WTC11 (cell line): ENCODE results near the gene RIGI. TPM values are rescaled to one million over a fixed set of nuclear protein-coding genes. Genes with fewer than 3 reads are reported as not detected.

ENCODE experiments used
- CREB1 ChIP-seq: sonication (generic); formaldehyde crosslinking; IDR thresholded peaks from 2 replicates; pipeline ENCODE4 v1.8.0; 2023; ENCODE audit warnings: mild to moderate bottlenecking, missing genetic modification reagents
- EMX1 ChIP-seq: fragments of 250-450 bp; sonication (Bioruptor Pico); IDR thresholded peaks from 2 replicates; pipeline ENCODE4 v1.8.0; 2021; ENCODE audit warnings: mild to moderate bottlenecking
- ETV6 ChIP-seq: sonication (generic); formaldehyde crosslinking; IDR thresholded peaks from 2 replicates; pipeline ENCODE4 v1.8.1; 2022; ENCODE audit warnings: mild to moderate bottlenecking, missing genetic modification reagents
- GRHL2 ChIP-seq: fragments of 250-450 bp; sonication (Bioruptor Pico); IDR thresholded peaks from 2 replicates; pipeline ENCODE4 v1.8.0; 2022; ENCODE audit warnings: mild to moderate bottlenecking, moderate library complexity; ENCODE audit not compliant: insufficient replicate concordance, severe bottlenecking
- GTF2I ChIP-seq: fragments of 250-450 bp; sonication (Bioruptor Pico); conservative IDR thresholded peaks from 2 replicates; pipeline ENCODE4 v1.4.0; 2021; ENCODE audit warnings: mild to moderate bottlenecking
- JAZF1 ChIP-seq: fragments of 250-450 bp; sonication (Bioruptor Pico); IDR thresholded peaks from 2 replicates; pipeline ENCODE4 v1.9.0; 2021; ENCODE audit warnings: moderate library complexity, mild to moderate bottlenecking, inconsistent platforms
- KAT7 ChIP-seq: sonication (generic); formaldehyde crosslinking; IDR thresholded peaks from 2 replicates; pipeline ENCODE4 v1.8.1; 2023; ENCODE audit warnings: missing genetic modification reagents, mild to moderate bottlenecking, borderline replicate concordance
- NFYB ChIP-seq: sonication (generic); formaldehyde crosslinking; conservative IDR thresholded peaks from 2 replicates; pipeline ENCODE4 v1.8.0; 2022; ENCODE audit warnings: low read depth, missing genetic modification reagents
- NR2C2 ChIP-seq: sonication (generic); formaldehyde crosslinking; IDR thresholded peaks from 2 replicates; pipeline ENCODE4 v1.8.0; 2022; ENCODE audit warnings: mild to moderate bottlenecking, missing genetic modification reagents
- SMAD4 ChIP-seq: sonication (generic); formaldehyde crosslinking; IDR thresholded peaks from 2 replicates; pipeline ENCODE4 v1.8.0; 2022; ENCODE audit warnings: mild to moderate bottlenecking, missing genetic modification reagents
- TP53 ChIP-seq: sonication (generic); formaldehyde crosslinking; IDR thresholded peaks from 2 replicates; pipeline ENCODE4 v1.8.1; 2023; ENCODE audit warnings: mild to moderate bottlenecking, missing genetic modification reagents
- ZBTB21 ChIP-seq: sonication (generic); formaldehyde crosslinking; IDR thresholded peaks from 2 replicates; pipeline ENCODE4 v1.8.1; 2023; ENCODE audit warnings: mild to moderate bottlenecking, missing genetic modification reagents, borderline replicate concordance
- ZNF138 ChIP-seq: sonication (generic); formaldehyde crosslinking; conservative IDR thresholded peaks from 2 replicates; pipeline ENCODE4 v1.8.1; 2022; ENCODE audit warnings: mild to moderate bottlenecking, moderate library complexity, missing genetic modification reagents
- total RNA-seq: library from RNA; stranded (reverse); gene quantifications from 3 replicates; pipeline ENCODE4 v1.2.3, GENCODE V29; 2021
- TF ChIP-seq, protein P1 (sequence below): sonication (generic); formaldehyde crosslinking; IDR thresholded peaks from 2 replicates; pipeline ENCODE4 v1.8.1; 2022; ENCODE audit warnings: low read depth, mild to moderate bottlenecking, moderate library complexity, missing genetic modification reagents, borderline replicate concordance
- TF ChIP-seq, protein P2 (sequence below): sonication (generic); formaldehyde crosslinking; IDR thresholded peaks from 2 replicates; pipeline ENCODE4 v1.8.1; 2023; ENCODE audit warnings: mild to moderate bottlenecking, missing genetic modification reagents
- TF ChIP-seq, protein P3 (sequence below): sonication (generic); formaldehyde crosslinking; IDR thresholded peaks from 2 replicates; pipeline ENCODE4 v1.8.1; 2023; ENCODE audit warnings: mild to moderate bottlenecking, missing genetic modification reagents, moderate library complexity
- TF ChIP-seq, protein P4 (sequence below): fragments of 250-450 bp; sonication (Bioruptor Pico); IDR thresholded peaks from 2 replicates; pipeline ENCODE4 v1.9.0; 2021; ENCODE audit warnings: mild to moderate bottlenecking, borderline replicate concordance
- TF ChIP-seq, protein P5 (sequence below): sonication (generic); formaldehyde crosslinking; IDR thresholded peaks from 2 replicates; pipeline ENCODE4 v1.8.0; 2023; ENCODE audit warnings: mild to moderate bottlenecking, missing genetic modification reagents
- TF ChIP-seq, protein P6 (sequence below): sonication (generic); formaldehyde crosslinking; IDR thresholded peaks from 2 replicates; pipeline ENCODE4 v1.8.1; 2023; ENCODE audit warnings: mild to moderate bottlenecking, missing genetic modification reagents, borderline replicate concordance
- TF ChIP-seq, protein P7 (sequence below): sonication (generic); formaldehyde crosslinking; IDR thresholded peaks from 2 replicates; pipeline ENCODE4 v1.8.1; 2022; ENCODE audit warnings: mild to moderate bottlenecking, missing genetic modification reagents, moderate library complexity, borderline replicate concordance
- TF ChIP-seq, protein P8 (sequence below): sonication (generic); formaldehyde crosslinking; IDR thresholded peaks from 2 replicates; pipeline ENCODE4 v1.8.0; 2022; ENCODE audit warnings: mild to moderate bottlenecking, missing genetic modification reagents

The RIGI gene
- total RNA-seq, 1 experiment from 2014 or later, result 7.5 TPM

DNA sequence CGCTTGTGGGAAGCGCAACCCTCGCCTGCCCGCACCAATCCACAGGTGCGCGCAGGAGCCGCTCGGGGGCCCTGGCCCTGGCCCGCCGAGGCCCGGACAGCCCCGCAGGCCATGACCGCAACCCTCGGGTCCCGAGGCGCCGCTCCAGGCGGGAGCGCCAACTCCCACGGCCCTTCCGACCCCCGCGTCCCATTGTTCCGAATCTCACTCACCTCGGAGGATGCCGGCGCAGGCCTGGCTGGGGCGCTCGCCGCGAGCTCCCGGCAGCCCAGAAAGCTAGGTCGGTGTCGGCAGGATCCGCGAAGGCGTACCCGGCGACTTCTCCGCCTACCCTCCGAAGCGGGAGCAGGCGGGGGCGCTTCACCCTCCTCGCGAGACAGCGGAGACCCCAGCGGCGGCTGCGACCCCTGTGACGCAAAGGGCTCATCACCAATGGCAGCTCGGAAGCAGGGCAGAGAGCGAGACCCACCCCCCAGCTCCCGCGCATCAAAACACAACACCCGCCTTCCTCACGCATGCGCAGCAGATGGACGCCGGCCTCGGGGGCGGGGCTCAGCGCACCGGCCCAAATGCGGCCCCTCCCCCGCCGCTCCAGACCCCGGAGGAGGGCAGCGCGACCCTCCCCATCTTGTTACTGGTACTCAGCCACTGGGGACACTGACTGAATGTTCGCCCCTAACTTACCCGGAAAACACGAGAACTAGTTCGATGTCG lies 24.7 kb upstream of the RIGI start (continued):
- TF ChIP-seq, protein P1, sequence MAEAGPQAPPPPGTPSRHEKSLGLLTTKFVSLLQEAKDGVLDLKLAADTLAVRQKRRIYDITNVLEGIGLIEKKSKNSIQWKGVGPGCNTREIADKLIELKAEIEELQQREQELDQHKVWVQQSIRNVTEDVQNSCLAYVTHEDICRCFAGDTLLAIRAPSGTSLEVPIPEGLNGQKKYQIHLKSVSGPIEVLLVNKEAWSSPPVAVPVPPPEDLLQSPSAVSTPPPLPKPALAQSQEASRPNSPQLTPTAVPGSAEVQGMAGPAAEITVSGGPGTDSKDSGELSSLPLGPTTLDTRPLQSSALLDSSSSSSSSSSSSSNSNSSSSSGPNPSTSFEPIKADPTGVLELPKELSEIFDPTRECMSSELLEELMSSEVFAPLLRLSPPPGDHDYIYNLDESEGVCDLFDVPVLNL (CRISPR knock-in tag), result no peak
- TF ChIP-seq KAT7 (CRISPR knock-in tag) (peak; percentile 83; the same call in 1 of the 2 replicates), GTF2I (CRISPR knock-in tag) (peak; percentile 69), SMAD4 (CRISPR knock-in tag) (no peak), GRHL2 (no peak), TP53 (no peak), NFYB (CRISPR knock-in tag) (peak; percentile 43; the same call in 1 of the 2 replicates), ZBTB21 (CRISPR knock-in tag) (no peak; the same call in 1 of the 2 replicates), EMX1 (CRISPR knock-in tag) (no peak), JAZF1 (CRISPR knock-in tag) (no peak), ZNF138 (no peak), ETV6 (CRISPR knock-in tag) (peak; percentile 20; the same call in 1 of the 2 replicates), CREB1 (no peak), NR2C2 (no peak)
- TF ChIP-seq, protein P2, sequence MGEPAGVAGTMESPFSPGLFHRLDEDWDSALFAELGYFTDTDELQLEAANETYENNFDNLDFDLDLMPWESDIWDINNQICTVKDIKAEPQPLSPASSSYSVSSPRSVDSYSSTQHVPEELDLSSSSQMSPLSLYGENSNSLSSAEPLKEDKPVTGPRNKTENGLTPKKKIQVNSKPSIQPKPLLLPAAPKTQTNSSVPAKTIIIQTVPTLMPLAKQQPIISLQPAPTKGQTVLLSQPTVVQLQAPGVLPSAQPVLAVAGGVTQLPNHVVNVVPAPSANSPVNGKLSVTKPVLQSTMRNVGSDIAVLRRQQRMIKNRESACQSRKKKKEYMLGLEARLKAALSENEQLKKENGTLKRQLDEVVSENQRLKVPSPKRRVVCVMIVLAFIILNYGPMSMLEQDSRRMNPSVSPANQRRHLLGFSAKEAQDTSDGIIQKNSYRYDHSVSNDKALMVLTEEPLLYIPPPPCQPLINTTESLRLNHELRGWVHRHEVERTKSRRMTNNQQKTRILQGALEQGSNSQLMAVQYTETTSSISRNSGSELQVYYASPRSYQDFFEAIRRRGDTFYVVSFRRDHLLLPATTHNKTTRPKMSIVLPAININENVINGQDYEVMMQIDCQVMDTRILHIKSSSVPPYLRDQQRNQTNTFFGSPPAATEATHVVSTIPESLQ (CRISPR knock-in tag), result no peak
- TF ChIP-seq, protein P3, sequence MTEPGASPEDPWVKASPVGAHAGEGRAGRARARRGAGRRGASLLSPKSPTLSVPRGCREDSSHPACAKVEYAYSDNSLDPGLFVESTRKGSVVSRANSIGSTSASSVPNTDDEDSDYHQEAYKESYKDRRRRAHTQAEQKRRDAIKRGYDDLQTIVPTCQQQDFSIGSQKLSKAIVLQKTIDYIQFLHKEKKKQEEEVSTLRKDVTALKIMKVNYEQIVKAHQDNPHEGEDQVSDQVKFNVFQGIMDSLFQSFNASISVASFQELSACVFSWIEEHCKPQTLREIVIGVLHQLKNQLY (CRISPR knock-in tag), result no peak
- TF ChIP-seq, protein P4, sequence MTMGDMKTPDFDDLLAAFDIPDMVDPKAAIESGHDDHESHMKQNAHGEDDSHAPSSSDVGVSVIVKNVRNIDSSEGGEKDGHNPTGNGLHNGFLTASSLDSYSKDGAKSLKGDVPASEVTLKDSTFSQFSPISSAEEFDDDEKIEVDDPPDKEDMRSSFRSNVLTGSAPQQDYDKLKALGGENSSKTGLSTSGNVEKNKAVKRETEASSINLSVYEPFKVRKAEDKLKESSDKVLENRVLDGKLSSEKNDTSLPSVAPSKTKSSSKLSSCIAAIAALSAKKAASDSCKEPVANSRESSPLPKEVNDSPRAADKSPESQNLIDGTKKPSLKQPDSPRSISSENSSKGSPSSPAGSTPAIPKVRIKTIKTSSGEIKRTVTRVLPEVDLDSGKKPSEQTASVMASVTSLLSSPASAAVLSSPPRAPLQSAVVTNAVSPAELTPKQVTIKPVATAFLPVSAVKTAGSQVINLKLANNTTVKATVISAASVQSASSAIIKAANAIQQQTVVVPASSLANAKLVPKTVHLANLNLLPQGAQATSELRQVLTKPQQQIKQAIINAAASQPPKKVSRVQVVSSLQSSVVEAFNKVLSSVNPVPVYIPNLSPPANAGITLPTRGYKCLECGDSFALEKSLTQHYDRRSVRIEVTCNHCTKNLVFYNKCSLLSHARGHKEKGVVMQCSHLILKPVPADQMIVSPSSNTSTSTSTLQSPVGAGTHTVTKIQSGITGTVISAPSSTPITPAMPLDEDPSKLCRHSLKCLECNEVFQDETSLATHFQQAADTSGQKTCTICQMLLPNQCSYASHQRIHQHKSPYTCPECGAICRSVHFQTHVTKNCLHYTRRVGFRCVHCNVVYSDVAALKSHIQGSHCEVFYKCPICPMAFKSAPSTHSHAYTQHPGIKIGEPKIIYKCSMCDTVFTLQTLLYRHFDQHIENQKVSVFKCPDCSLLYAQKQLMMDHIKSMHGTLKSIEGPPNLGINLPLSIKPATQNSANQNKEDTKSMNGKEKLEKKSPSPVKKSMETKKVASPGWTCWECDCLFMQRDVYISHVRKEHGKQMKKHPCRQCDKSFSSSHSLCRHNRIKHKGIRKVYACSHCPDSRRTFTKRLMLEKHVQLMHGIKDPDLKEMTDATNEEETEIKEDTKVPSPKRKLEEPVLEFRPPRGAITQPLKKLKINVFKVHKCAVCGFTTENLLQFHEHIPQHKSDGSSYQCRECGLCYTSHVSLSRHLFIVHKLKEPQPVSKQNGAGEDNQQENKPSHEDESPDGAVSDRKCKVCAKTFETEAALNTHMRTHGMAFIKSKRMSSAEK (CRISPR knock-in tag), result no peak
- TF ChIP-seq, protein P5, sequence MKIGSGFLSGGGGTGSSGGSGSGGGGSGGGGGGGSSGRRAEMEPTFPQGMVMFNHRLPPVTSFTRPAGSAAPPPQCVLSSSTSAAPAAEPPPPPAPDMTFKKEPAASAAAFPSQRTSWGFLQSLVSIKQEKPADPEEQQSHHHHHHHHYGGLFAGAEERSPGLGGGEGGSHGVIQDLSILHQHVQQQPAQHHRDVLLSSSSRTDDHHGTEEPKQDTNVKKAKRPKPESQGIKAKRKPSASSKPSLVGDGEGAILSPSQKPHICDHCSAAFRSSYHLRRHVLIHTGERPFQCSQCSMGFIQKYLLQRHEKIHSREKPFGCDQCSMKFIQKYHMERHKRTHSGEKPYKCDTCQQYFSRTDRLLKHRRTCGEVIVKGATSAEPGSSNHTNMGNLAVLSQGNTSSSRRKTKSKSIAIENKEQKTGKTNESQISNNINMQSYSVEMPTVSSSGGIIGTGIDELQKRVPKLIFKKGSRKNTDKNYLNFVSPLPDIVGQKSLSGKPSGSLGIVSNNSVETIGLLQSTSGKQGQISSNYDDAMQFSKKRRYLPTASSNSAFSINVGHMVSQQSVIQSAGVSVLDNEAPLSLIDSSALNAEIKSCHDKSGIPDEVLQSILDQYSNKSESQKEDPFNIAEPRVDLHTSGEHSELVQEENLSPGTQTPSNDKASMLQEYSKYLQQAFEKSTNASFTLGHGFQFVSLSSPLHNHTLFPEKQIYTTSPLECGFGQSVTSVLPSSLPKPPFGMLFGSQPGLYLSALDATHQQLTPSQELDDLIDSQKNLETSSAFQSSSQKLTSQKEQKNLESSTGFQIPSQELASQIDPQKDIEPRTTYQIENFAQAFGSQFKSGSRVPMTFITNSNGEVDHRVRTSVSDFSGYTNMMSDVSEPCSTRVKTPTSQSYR, result no peak
- TF ChIP-seq, protein P6, sequence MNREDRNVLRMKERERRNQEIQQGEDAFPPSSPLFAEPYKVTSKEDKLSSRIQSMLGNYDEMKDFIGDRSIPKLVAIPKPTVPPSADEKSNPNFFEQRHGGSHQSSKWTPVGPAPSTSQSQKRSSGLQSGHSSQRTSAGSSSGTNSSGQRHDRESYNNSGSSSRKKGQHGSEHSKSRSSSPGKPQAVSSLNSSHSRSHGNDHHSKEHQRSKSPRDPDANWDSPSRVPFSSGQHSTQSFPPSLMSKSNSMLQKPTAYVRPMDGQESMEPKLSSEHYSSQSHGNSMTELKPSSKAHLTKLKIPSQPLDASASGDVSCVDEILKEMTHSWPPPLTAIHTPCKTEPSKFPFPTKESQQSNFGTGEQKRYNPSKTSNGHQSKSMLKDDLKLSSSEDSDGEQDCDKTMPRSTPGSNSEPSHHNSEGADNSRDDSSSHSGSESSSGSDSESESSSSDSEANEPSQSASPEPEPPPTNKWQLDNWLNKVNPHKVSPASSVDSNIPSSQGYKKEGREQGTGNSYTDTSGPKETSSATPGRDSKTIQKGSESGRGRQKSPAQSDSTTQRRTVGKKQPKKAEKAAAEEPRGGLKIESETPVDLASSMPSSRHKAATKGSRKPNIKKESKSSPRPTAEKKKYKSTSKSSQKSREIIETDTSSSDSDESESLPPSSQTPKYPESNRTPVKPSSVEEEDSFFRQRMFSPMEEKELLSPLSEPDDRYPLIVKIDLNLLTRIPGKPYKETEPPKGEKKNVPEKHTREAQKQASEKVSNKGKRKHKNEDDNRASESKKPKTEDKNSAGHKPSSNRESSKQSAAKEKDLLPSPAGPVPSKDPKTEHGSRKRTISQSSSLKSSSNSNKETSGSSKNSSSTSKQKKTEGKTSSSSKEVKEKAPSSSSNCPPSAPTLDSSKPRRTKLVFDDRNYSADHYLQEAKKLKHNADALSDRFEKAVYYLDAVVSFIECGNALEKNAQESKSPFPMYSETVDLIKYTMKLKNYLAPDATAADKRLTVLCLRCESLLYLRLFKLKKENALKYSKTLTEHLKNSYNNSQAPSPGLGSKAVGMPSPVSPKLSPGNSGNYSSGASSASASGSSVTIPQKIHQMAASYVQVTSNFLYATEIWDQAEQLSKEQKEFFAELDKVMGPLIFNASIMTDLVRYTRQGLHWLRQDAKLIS (CRISPR knock-in tag), result no peak
- TF ChIP-seq, protein P7, sequence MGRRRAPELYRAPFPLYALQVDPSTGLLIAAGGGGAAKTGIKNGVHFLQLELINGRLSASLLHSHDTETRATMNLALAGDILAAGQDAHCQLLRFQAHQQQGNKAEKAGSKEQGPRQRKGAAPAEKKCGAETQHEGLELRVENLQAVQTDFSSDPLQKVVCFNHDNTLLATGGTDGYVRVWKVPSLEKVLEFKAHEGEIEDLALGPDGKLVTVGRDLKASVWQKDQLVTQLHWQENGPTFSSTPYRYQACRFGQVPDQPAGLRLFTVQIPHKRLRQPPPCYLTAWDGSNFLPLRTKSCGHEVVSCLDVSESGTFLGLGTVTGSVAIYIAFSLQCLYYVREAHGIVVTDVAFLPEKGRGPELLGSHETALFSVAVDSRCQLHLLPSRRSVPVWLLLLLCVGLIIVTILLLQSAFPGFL (CRISPR knock-in tag), result no peak
- TF ChIP-seq, protein P8, sequence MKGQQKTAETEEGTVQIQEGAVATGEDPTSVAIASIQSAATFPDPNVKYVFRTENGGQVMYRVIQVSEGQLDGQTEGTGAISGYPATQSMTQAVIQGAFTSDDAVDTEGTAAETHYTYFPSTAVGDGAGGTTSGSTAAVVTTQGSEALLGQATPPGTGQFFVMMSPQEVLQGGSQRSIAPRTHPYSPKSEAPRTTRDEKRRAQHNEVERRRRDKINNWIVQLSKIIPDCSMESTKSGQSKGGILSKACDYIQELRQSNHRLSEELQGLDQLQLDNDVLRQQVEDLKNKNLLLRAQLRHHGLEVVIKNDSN (CRISPR knock-in tag), result peak; percentile 13; the same call in 1 of the 2 replicates
